HCT116 (cell line): ENCODE data around the gene MEIKIN. TPM values are rescaled to one million over a fixed set of nuclear protein-coding genes. Genes with fewer than 3 reads are reported as not detected.
"Not testable (repeated sequence)": the region's sequence is repeated elsewhere in the genome, so short reads cannot be mapped to it uniquely, and the experiment has no call there.

ENCODE experiments used
- ATAC-seq: fragments of 200-7000 bp; cut with Tn5 transposase; 2 replicates; pipeline ENCODE4 v1.9.1; 2020; ENCODE audit warnings: mild to moderate bottlenecking, moderate library complexity
- BruUV-seq: library from RNA; stranded (reverse); fragments of 400-500 nt; replicated peaks from 2 replicates; lab custom pipeline; 2021; lab: Mats Ljungman, UMichigan
- CTCF ChIA-PET: fragments of 300-600 bp; sonication (Branson Sonifier 250); formaldehyde crosslinking; loops from one replicate; lab custom pipeline; 2021; ENCODE audit warnings: antibody characterized with exemption; lab: Charles Lee
- POLR2A ChIA-PET: fragments of 300-600, 350-600 bp; sonication (Branson Sonifier 250); formaldehyde crosslinking; loops from one replicate; lab custom pipeline; 2021; ENCODE audit warnings: antibody characterized with exemption; lab: Charles Lee
- RAD21 ChIA-PET, 2 experiments: fragments of 300-600 bp; sonication (Branson Sonifier 250); formaldehyde crosslinking; loops; one replicate each; lab custom pipeline; 2023; ENCODE audit warnings: low total read pairs in 2 of 2; ENCODE audit not compliant: uncharacterized antibody in 2 of 2, unreplicated experiment in 2 of 2, low non-redundant PET in 1 of 2; lab: Charles Lee
- DNase-seq: peaks from one replicate; pipeline ENCODE4 v3.0.0-alpha.2; 2010; ENCODE audit warnings: low read depth, low spot score
- H2AFZ ChIP-seq: fragments of 200-600 bp; shearing (Covaris generic), sonication (generic); 2 replicates; pipeline ENCODE4 v1.6.1; 2017; ENCODE audit warnings: low read depth, mixed run types, mixed read lengths, antibody characterized with exemption, low read length; ENCODE audit not compliant: poor library complexity, severe bottlenecking
- H3K27ac ChIP-seq: 2 replicates; pipeline ENCODE4 v1.5.1; 2012; ENCODE audit warnings: low read depth, low read length
- H3K27me3 ChIP-seq: fragments of 200-600 bp; sonication (generic); 2 replicates; pipeline ENCODE4 v1.6.1; 2016; ENCODE audit warnings: mixed run types, low read length, mixed read lengths; ENCODE audit not compliant: insufficient read depth
- H3K36me3 ChIP-seq, 2 experiments: fragments of 200-500 bp in 1 of 2; fragments of 200-600 bp in 1 of 2; sonication (Bioruptor generic) in 1 of 2; sonication (generic) in 1 of 2; 2 replicates each; pipeline versions ENCODE4 v1.5.1 to v1.6.1; 2014 to 2016; ENCODE audit warnings: low read length in 2 of 2, inconsistent platforms in 1 of 2, mixed read lengths in 1 of 2, mixed run types in 1 of 2; ENCODE audit not compliant: insufficient read depth in 2 of 2, control insufficient read depth in 1 of 2
- H3K4me1 ChIP-seq, 2 experiments: fragments of 200-600 bp in 1 of 2; sonication (generic) in 1 of 2; 2 replicates each; pipeline versions ENCODE4 v1.5.1 to v1.6.1; 2012 to 2017; ENCODE audit warnings: low read length in 2 of 2, inconsistent platforms in 1 of 2, mild to moderate bottlenecking in 1 of 2, mixed read lengths in 1 of 2, mixed run types in 1 of 2, moderate library complexity in 1 of 2; ENCODE audit not compliant: insufficient read depth in 2 of 2, control insufficient read depth in 1 of 2
- H3K4me2 ChIP-seq: fragments of 200-600 bp; sonication (generic); 2 replicates; pipeline ENCODE4 v1.6.1; 2017; ENCODE audit warnings: mixed run types, low read length, mixed read lengths
- H3K4me3 ChIP-seq, 2 experiments: fragments of 200-600 bp in 1 of 2; sonication (generic) in 1 of 2; replicated peaks in 1 of 2; 2 replicates each; pipeline ENCODE4 v1.5.1; 2011 to 2016; ENCODE audit warnings: low read length in 2 of 2, control low read depth in 1 of 2, low read depth in 1 of 2, mild to moderate bottlenecking in 1 of 2, mixed read lengths in 1 of 2, mixed run types in 1 of 2
- H3K79me2 ChIP-seq: fragments of 200-600 bp; sonication (generic); 2 replicates; pipeline ENCODE4 v1.6.1; 2017; ENCODE audit warnings: mild to moderate bottlenecking, mixed run types, low read length, moderate library complexity, mixed read lengths; ENCODE audit not compliant: insufficient read depth
- H3K9ac ChIP-seq: fragments of 200-600 bp; sonication (generic); 2 replicates; pipeline ENCODE4 v1.6.1; 2016; ENCODE audit warnings: low read length, mixed read lengths
- H3K9me2 ChIP-seq: fragments of 200-600 bp; sonication (generic), shearing (Covaris generic); 2 replicates; pipeline ENCODE4 v1.6.1; 2017; ENCODE audit warnings: mixed run types, mild to moderate bottlenecking, moderate library complexity; ENCODE audit not compliant: insufficient read depth
- H3K9me3 ChIP-seq, 2 experiments: fragments of 200-500 bp in 1 of 2; fragments of 200-600 bp in 1 of 2; sonication (Bioruptor generic) in 1 of 2; sonication (generic) in 1 of 2; 2 replicates each; pipeline ENCODE4 v1.6.1; 2014 to 2017; ENCODE audit warnings: low read length in 2 of 2, mixed read lengths in 2 of 2, inconsistent platforms in 1 of 2, low read depth in 1 of 2, mild to moderate bottlenecking in 1 of 2, mixed run types in 1 of 2, moderate library complexity in 1 of 2; ENCODE audit not compliant: control insufficient read depth in 1 of 2, insufficient read depth in 1 of 2
- H4K20me1 ChIP-seq: fragments of 200-600 bp; sonication (generic), shearing (Covaris generic); 2 replicates; pipeline ENCODE4 v1.6.1; 2017; ENCODE audit warnings: mixed run types, mild to moderate bottlenecking, moderate library complexity; ENCODE audit not compliant: insufficient read depth
- ATF3 ChIP-seq: IDR thresholded peaks from 2 replicates; pipeline ENCODE4 v1.6.1; 2012
- CBX3 ChIP-seq: IDR thresholded peaks from 2 replicates; pipeline ENCODE4 v1.6.1; 2012; ENCODE audit warnings: low read depth
- CEBPB ChIP-seq: IDR thresholded peaks from 2 replicates; pipeline ENCODE4 v1.6.1; 2012; ENCODE audit warnings: low read depth
- CTCF ChIP-seq, 3 experiments: fragments of 200-600 bp in 1 of 3; sonication (generic) in 1 of 3; IDR thresholded peaks in 2 of 3; conservative IDR thresholded peaks in 1 of 3; 2 replicates each; pipeline ENCODE4 v1.5.1; 2012 to 2017; ENCODE audit warnings: low read depth in 2 of 3, low read length in 2 of 3, antibody characterized with exemption in 1 of 3, borderline replicate concordance in 1 of 3, control low read depth in 1 of 3, mild to moderate bottlenecking in 1 of 3, mixed read lengths in 1 of 3, mixed run types in 1 of 3, moderate library complexity in 1 of 3; ENCODE audit not compliant: insufficient read depth in 1 of 3
- EGR1 ChIP-seq: IDR thresholded peaks from 2 replicates; pipeline ENCODE4 v1.6.1; 2012; ENCODE audit warnings: low read depth
- ELF1 ChIP-seq: IDR thresholded peaks from 2 replicates; pipeline ENCODE4 v1.6.1; 2012; ENCODE audit warnings: low read depth, borderline replicate concordance
- EZH2 ChIP-seq: fragments of 200-600 bp; sonication (generic); IDR thresholded peaks from 2 replicates; pipeline ENCODE4 v1.6.1; 2017; ENCODE audit warnings: antibody characterized with exemption, mixed run types
- JUND ChIP-seq: IDR thresholded peaks from 2 replicates; pipeline ENCODE4 v1.6.1; 2012
- MAX ChIP-seq: IDR thresholded peaks from 2 replicates; pipeline ENCODE4 v1.6.1; 2012
- POLR2AphosphoS5 ChIP-seq: IDR thresholded peaks from 2 replicates; pipeline ENCODE4 v1.6.1; 2011; ENCODE audit warnings: mild to moderate bottlenecking, low read depth, low read length, moderate library complexity
- RAD21 ChIP-seq: IDR thresholded peaks from 2 replicates; pipeline ENCODE4 v1.6.1; 2012; ENCODE audit warnings: low read depth, mild to moderate bottlenecking
- REST ChIP-seq: IDR thresholded peaks from 2 replicates; pipeline ENCODE4 v1.6.1; 2012; ENCODE audit warnings: low read depth
- SIN3A ChIP-seq: IDR thresholded peaks from 2 replicates; pipeline ENCODE4 v1.6.1; 2012; ENCODE audit warnings: low read depth
- SP1 ChIP-seq: IDR thresholded peaks from 2 replicates; pipeline ENCODE4 v1.6.1; 2012; ENCODE audit warnings: low read depth
- SRF ChIP-seq: IDR thresholded peaks from 2 replicates; pipeline ENCODE4 v1.6.1; 2012; ENCODE audit warnings: low read depth
- TCF7L2 ChIP-seq: IDR thresholded peaks from 2 replicates; pipeline ENCODE4 v1.7.0; 2011; ENCODE audit warnings: borderline replicate concordance, inconsistent platforms; ENCODE audit not compliant: insufficient read depth, insufficient read length; ENCODE audit errors: extremely low read depth
- ZFX ChIP-seq: fragments of 450-650 bp; IDR thresholded peaks from 2 replicates; pipeline ENCODE4 v1.6.1; 2017
- ZNF274 ChIP-seq: fragments of 200-500 bp; sonication (Bioruptor generic); IDR thresholded peaks from 2 replicates; pipeline ENCODE4 v1.6.1; 2014; ENCODE audit warnings: mild to moderate bottlenecking, low read depth, low read length, inconsistent platforms
- intact Hi-C: fragments of 100-400 bp; cut with micrococcal nuclease; formaldehyde crosslinking; loops from 2 replicates; pipeline ENCODE4 v1.10.0; 2022
- total RNA-seq: library from RNA; stranded (reverse); gene quantifications from one replicate; pipeline ENCODE4 v1.2.1, GENCODE V29; 2021; ENCODE audit not compliant: unreplicated experiment

Gene MEIKIN
- total RNA-seq, 1 experiment from 2014 or later = not detected

GRCh38 chr5:131871251-131871650 lies 74.2 kb downstream of the MEIKIN start:
- H3K27me3 ChIP-seq, H3K4me3 ChIP-seq, H3K36me3 ChIP-seq, RAD21 ChIA-PET, H3K4me2 ChIP-seq, ATAC-seq, intact Hi-C loops, POLR2A ChIA-PET, CTCF ChIA-PET, H3K9me2 ChIP-seq, H2AFZ ChIP-seq, H3K9me3 ChIP-seq, H4K20me1 ChIP-seq, H3K27ac ChIP-seq, BruUV-seq, H3K9ac ChIP-seq, H3K79me2 ChIP-seq, H3K4me1 ChIP-seq, DNase-seq: not testable (repeated sequence)

- Histone ChIP-seq H3K27me3 (no peaks in the 10 kb centered on the region), H3K9me3 (no peaks in the 10 kb centered on the region), H3K27ac (no peak overlapping the region), H3K9ac (no peak overlapping the region), H3K9me2 (no peaks in the 10 kb centered on the region), H2AFZ (no peak overlapping the region), H3K79me2 (no peaks in the 10 kb centered on the region), H3K4me3 (no peak overlapping the region), H3K4me1 (no peaks in the 10 kb centered on the region), H3K36me3 (no peaks in the 10 kb centered on the region), H3K4me2 (no peak overlapping the region), H4K20me1 (no peaks in the 10 kb centered on the region)
- intact Hi-C loops = no loop called here
- ChIA-PET RAD21 (no interaction called here), CTCF (no interaction called here), POLR2A (no interaction called here)
- no TSS peak for BruUV-seq
- ATAC-seq (no peak), DNase-seq (no peak)
- TF ChIP-seq MAX (no peak), TCF7L2 (no peak), RAD21 (no peak), EGR1 (no peak), SRF (no peak), SIN3A (no peak), ELF1 (no peak), CTCF (IDR thresholded peaks at IDR 0.05 in 2 of 3, conservative IDR thresholded peaks at IDR 0.05 in 1 of 3; ENCODE audit: borderline replicate concordance in 1 of 3, insufficient read depth in 1 of 3, low read depth in 2 of 3, low read length in 2 of 3) (no peak), CEBPB (no peak), JUND (no peak), EZH2 (no peak), ZNF274 (no peak), POLR2AphosphoS5 (no peak), SP1 (no peak), CBX3 (no peak), ZFX (no peak), REST (no peak), ATF3 (no peak)
Observed at GRCh38 chr5:131867524-131867923, 77.9 kb downstream of the MEIKIN start.
